Suppressor macrophage treated with lipopolysaccharide for 1 hour (primary cell): ENCODE data around the gene NELFA.

ENCODE experiments used
- DNase-seq, 3 donors: peaks; one replicate each; pipeline ENCODE4 v3.0.0-alpha.2; 2020 to 2022

The NELFA gene

GRCh38 chr4:1981251-1982058 lies 27.3 kb downstream of the NELFA start:
- peak in 2 of 3 donors; percentile 12 to 30 for DNase-seq

GRCh38 chr4:1980561-1981041 lies 28.2 kb downstream of the NELFA start:
- DNase-seq, result no peak

- DNase-seq, result no peak
Observed at GRCh38 chr4:1979477-1980196, 29.1 kb downstream of the NELFA start.

- DNase-seq, result no peak
Observed at GRCh38 chr4:1978741-1979476, 29.9 kb downstream of the NELFA start.

GRCh38 chr4:1978226-1978625 lies 30.5 kb downstream of the NELFA start:
- no peak for DNase-seq

GRCh38 chr4:1976416-1977352 lies 32.1 kb downstream of the NELFA start:
- DNase-seq, result no peak

GRCh38 chr4:1975880-1976279 lies 32.9 kb downstream of the NELFA start:
- no peak for DNase-seq

GRCh38 chr4:1975391-1975801 lies 33.4 kb downstream of the NELFA start:
- DNase-seq, result no peak

GRCh38 chr4:1974840-1975239 lies 33.9 kb downstream of the NELFA start:
- DNase-seq, result no peak

- no peak for DNase-seq
Observed at GRCh38 chr4:1973661-1974060, 35.1 kb downstream of the NELFA start.

- no peak for DNase-seq
Observed at GRCh38 chr4:1973218-1973617, 35.6 kb downstream of the NELFA start.

- no peak for DNase-seq
Observed at GRCh38 chr4:1972414-1972813, 36.4 kb downstream of the NELFA start.

- no peak for DNase-seq
Observed at GRCh38 chr4:1971456-1972200, 37.1 kb downstream of the NELFA start.

GRCh38 chr4:1970926-1971325 lies 37.8 kb downstream of the NELFA start:
- no peak for DNase-seq

- DNase-seq, result no peak
Observed at GRCh38 chr4:1969928-1970723, 38.6 kb downstream of the NELFA start.

GRCh38 chr4:1968686-1969295 lies 40.0 kb downstream of the NELFA start:
- DNase-seq, result no peak

- DNase-seq, result no peak
Observed at GRCh38 chr4:1967512-1968149, 41.1 kb downstream of the NELFA start.

GRCh38 chr4:1964971-1965370 lies 43.8 kb downstream of the NELFA start:
- DNase-seq, result no peak

GRCh38 chr4:1964443-1964842 lies 44.3 kb downstream of the NELFA start:
- DNase-seq, result no peak

- no peak for DNase-seq
Observed at GRCh38 chr4:1962980-1963379, 45.8 kb downstream of the NELFA start.
